ENCODE results near the gene FAM83D.

FAM83D gene

DNA sequence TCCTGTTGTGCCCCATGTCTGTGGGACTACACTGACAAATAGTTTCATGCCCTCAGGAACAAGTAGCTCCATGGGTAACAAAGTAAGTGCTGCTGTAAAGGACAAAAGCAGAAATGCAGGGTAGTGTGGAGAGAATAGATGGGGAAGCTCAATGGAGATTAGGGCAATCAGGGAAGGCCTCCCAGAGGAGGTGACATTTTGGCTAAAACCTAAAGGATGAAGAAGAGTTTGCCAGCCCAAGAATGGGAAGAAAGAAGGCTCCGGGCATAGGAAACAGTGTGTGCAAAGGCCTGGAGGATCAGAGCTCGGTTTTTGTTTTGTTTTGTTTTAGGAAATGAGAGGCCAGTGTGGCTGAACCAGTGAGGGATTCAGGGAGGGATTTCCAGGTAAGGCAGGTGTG is 43.6 kb upstream of the FAM83D start:
- DNase-seq (ENCODE audit: low spot score) = no peak
- TF ChIP-seq, protein P1, sequence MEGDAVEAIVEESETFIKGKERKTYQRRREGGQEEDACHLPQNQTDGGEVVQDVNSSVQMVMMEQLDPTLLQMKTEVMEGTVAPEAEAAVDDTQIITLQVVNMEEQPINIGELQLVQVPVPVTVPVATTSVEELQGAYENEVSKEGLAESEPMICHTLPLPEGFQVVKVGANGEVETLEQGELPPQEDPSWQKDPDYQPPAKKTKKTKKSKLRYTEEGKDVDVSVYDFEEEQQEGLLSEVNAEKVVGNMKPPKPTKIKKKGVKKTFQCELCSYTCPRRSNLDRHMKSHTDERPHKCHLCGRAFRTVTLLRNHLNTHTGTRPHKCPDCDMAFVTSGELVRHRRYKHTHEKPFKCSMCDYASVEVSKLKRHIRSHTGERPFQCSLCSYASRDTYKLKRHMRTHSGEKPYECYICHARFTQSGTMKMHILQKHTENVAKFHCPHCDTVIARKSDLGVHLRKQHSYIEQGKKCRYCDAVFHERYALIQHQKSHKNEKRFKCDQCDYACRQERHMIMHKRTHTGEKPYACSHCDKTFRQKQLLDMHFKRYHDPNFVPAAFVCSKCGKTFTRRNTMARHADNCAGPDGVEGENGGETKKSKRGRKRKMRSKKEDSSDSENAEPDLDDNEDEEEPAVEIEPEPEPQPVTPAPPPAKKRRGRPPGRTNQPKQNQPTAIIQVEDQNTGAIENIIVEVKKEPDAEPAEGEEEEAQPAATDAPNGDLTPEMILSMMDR (IDR thresholded peaks at IDR 0.05; ENCODE audit: extremely low read depth, insufficient read depth, missing control alignments) = no peak

DNA sequence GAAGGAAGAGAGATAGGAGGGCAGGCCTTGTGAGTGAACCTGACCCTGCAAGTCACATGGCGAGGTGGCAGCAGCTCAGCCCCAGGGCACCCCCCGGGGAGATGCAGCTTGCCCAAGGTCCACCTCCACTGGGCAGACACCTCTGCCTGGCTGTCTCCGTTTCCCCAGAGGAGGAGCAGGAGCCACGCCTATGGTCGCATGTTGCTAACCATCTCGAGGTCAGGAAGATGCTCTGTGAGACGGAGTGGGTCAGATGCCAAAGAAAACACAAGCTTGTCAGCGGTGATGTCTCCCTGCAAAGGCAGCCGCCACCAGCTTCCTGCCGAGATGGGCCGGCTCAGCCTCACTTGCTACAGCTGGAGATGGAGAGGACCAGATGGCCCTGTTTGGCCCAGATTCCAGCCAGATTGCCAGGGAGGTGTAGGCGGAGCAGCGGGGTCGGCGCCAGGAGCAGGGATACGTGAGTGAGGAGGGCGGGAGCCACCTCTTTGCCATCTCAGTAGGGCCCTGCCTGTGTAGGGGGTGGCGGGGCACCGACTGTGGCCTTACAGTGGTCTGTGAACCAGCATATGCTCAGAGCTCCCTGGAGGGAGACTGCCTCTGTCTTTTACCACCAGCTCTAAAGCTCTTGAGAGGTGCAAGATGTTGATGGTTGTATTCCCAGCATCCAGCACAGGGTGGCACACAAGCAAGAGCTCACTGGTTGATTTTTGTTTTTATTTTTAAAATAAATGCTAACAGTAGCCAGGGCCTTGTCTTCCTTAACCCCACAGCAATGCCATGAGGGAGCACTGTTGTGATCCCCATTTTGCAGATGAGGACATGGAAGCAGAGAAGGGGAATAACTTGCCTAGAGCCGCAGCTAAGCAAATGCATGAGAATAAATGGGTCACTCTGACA is 42.9 kb upstream of the FAM83D start:
- TF ChIP-seq, protein P1 (IDR thresholded peaks at IDR 0.05; ENCODE audit: extremely low read depth, insufficient read depth, missing control alignments) = no peak
- DNase-seq (ENCODE audit: low spot score) = no peak
- in situ Hi-C loops (cut with MboI; ENCODE audit: low pct_unique_long_range_greater_than_20kb, low sequenced_read_pairs, unreplicated experiment) = no loop called here

More for the DNA sequence above, 43.6 kb upstream of the FAM83D start:
- in situ Hi-C loops (cut with MboI; ENCODE audit: low pct_unique_long_range_greater_than_20kb, low sequenced_read_pairs, unreplicated experiment) = no loop called here

DNA sequence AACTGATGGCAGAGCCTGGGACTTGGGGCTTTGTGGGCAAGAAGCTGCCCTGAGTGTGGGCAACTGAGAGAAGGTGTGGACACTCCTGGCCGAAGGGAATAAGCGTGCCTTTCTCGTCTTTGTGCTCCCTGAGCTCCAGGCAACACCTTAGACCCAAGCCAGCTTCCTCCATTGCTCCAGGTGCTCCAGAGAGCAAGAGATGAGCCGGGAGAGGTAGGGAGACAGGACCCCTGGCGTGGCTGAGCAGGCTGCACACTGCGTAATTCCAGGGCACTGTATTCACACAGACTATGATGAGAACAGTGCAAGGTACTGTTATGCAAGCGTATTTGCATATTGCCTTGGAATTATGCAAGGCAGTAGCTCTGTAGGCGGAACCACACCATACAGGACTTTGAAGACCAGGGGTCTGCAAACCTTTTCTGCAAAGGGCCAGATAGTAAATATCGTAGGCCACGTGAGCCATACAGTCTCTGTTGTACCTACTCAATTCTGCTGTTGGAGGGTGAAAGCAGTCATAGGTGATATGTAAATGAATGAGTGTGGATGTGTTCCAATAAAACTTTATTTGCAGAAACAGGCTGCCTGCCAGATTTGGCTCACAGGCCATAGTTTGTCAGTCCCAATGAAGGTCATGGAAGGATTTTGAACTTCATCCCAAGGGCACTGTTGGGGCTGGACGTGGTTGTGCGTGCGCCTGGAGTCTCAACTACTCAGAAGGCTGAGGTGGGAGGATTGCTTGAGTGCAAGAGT is 42.1 kb upstream of the FAM83D start:
- no peak for DNase-seq (ENCODE audit: low spot score)
- in situ Hi-C loops (cut with MboI; ENCODE audit: low pct_unique_long_range_greater_than_20kb, low sequenced_read_pairs, unreplicated experiment) = no loop called here
- TF ChIP-seq, protein P1 (IDR thresholded peaks at IDR 0.05; ENCODE audit: extremely low read depth, insufficient read depth, missing control alignments) = no peak

DNA sequence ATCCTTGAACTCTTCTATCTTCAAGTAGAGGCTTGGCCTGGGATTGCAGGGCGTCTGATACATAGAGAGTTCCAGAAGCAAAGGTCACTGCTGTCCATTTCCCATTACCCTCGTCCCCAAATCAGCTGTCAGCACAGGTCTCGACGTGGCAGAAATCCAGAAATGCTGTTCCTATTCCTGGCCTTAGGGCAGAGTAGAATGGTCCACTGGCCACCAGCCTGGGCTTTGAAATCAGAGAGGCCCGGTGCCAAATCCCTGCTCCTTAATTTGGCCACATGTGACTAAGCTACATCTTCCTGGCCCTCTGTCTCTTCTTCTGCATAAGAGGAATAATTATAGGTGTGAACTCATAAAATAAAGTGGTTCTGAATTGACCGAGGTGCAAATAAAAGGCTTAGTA is 40.9 kb upstream of the FAM83D start:
- in situ Hi-C loops (cut with MboI; ENCODE audit: low pct_unique_long_range_greater_than_20kb, low sequenced_read_pairs, unreplicated experiment) = no loop called here
- DNase-seq (ENCODE audit: low spot score) = no peak
- TF ChIP-seq, protein P1 (IDR thresholded peaks at IDR 0.05; ENCODE audit: extremely low read depth, insufficient read depth, missing control alignments) = no peak

DNA sequence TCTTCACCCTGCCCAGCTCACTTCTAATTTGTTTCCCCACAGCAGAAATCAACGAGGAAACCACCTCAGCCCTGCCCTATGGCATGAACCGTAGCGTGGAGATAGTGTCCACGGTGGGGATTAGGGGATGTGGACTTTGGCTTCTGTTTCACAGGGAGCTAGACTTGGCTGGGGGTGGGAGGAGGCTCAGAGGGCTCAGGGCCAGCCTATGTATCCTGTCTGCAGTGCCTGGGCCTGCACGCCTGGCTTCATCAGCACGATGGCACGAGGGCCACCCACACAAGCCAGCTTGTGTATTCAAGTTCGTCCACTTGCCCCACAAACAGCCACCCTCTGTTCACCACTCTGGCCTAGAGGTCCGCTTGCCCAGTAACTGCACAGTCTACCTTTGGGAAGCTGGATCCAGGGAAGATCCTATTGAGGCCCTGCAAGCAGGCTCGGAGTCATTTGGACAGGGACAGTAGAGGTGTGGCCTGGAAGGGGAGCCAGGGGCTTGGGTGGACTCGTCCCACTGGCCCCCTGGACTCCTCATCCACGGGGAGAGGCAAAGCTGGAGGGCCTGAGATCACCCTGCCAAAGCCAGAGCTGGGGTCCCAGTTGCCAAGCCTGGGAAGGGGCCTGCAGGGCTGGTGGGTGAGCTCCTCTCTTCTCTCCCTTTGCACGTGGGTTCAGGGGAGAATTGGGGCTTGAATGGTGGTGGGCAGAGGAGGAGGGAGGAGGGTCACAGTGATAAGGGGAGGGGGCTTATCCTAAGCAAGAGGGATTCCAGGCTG is 38.0 kb upstream of the FAM83D start:
- TF ChIP-seq, protein P1 (IDR thresholded peaks at IDR 0.05; ENCODE audit: extremely low read depth, insufficient read depth, missing control alignments) = no peak
- in situ Hi-C loops (cut with MboI; ENCODE audit: low pct_unique_long_range_greater_than_20kb, low sequenced_read_pairs, unreplicated experiment) = no loop called here
- DNase-seq (ENCODE audit: low spot score) = no peak

DNA sequence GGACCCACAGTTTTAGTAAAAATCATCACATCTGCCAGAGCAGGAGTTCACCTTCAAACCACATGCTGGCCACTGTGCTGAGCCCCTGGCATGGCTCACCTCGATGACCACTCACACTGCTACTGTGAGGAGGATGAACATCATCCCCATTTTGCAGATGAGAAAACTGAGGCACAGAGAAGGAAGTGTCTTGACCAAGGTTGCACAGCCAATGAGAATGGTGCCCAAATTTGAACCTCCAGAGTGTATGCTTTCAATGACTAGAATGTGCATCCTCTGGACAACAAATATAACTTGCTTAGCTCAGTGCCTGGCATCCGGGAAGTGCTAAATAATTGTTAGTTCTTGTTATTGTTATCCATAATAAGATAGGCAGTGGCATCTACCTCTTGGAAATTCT is 37.2 kb upstream of the FAM83D start:
- DNase-seq (ENCODE audit: low spot score) = no peak
- TF ChIP-seq, protein P1 (IDR thresholded peaks at IDR 0.05; ENCODE audit: extremely low read depth, insufficient read depth, missing control alignments) = no peak
- in situ Hi-C loops (cut with MboI; ENCODE audit: low pct_unique_long_range_greater_than_20kb, low sequenced_read_pairs, unreplicated experiment) = no loop called here

Data from GM13977 (cell line).